Measurements from ENCODE around the gene GABBR2.

GRCh38 chr9:98708933-98709911, at the start of gene GABBR2:
- TF ChIP-seq CTCF (IDR thresholded peaks at IDR 0.05) (no peak), POLR2A (IDR thresholded peaks at IDR 0.05) (no peak)

Data from uterus (tissue), 2 donors.